Calu3 (cell line): Measurements from ENCODE around the gene LIN52. TPM values are rescaled to one million over a fixed set of nuclear protein-coding genes. Genes with fewer than 3 reads are reported as not detected.

Source experiments
- BruUV-seq: library from RNA; stranded (reverse); fragments of 400-500 nt; replicated peaks from 2 replicates; lab custom pipeline; 2021; lab: Mats Ljungman, UMichigan
- CTCF ChIA-PET: fragments of 300-600 bp; sonication (Branson Sonifier 250); formaldehyde crosslinking; loops from one replicate; lab custom pipeline; 2022; ENCODE audit warnings: antibody characterized with exemption; lab: Charles Lee
- DNase-seq: peaks from one replicate; pipeline ENCODE4 v3.0.0; 2022
- H3K27ac Mint-ChIP-seq: one replicate; pipeline ENCODE4 v1.8.0; 2022; ENCODE audit warnings: mixed read lengths; ENCODE audit not compliant: unreplicated experiment
- H3K27me3 Mint-ChIP-seq: one replicate; pipeline ENCODE4 v1.8.0; 2022; ENCODE audit warnings: mixed read lengths; ENCODE audit not compliant: unreplicated experiment
- H3K36me3 Mint-ChIP-seq: one replicate; pipeline ENCODE4 v1.8.0; 2022; ENCODE audit warnings: mild to moderate bottlenecking, moderate library complexity, mixed read lengths; ENCODE audit not compliant: insufficient read depth, unreplicated experiment
- H3K4me1 Mint-ChIP-seq: one replicate; pipeline ENCODE4 v1.8.0; 2022; ENCODE audit warnings: mild to moderate bottlenecking, low read depth, mixed read lengths; ENCODE audit not compliant: unreplicated experiment
- H3K4me3 Mint-ChIP-seq: one replicate; pipeline ENCODE4 v1.8.0; 2022; ENCODE audit warnings: mild to moderate bottlenecking, low read depth, moderate library complexity, mixed read lengths; ENCODE audit not compliant: unreplicated experiment
- H3K9me3 Mint-ChIP-seq: one replicate; pipeline ENCODE4 v1.8.0; 2022; ENCODE audit warnings: low read depth, mixed read lengths; ENCODE audit not compliant: unreplicated experiment
- intact Hi-C: fragments of 100-400 bp; cut with micrococcal nuclease; formaldehyde crosslinking; loops from one replicate; pipeline ENCODE4 v1.10.0; 2022; ENCODE audit not compliant: unreplicated experiment
- total RNA-seq: library from RNA; stranded (reverse); gene quantifications from 2 replicates; pipeline ENCODE4 v1.2.3, GENCODE V29; 2022
- TF ChIP-seq, protein P1 (sequence below): fragments of 200-600 bp; IDR thresholded peaks from one replicate; pipeline ENCODE4 v1.8.0; 2022; ENCODE audit warnings: antibody characterized with exemption; ENCODE audit not compliant: unreplicated experiment

Gene LIN52
- total RNA-seq, 1 experiment from 2014 or later = 11.2 TPM

DNA sequence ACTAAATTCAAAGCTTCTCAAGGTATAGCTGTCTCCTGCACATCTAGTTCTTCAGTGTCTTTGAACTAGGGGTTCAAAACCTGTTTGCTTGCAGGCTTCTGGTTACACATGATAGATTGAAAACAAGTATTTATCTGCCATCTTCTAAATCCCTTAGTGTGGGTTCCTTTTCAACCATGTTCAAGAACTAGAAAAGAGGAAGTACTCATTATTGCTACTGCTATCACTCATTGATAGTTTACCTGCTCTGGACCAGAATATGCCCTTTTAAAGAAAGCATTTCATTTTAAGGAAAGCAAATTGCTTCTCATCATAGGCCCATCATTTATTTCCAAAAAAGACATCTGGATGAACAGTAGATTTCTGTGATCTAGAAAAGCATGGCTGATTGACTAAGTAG is 117.4 kb downstream of the LIN52 start:
- no peak overlapping the region for H3K27ac Mint-ChIP-seq
- TF ChIP-seq, protein P1, sequence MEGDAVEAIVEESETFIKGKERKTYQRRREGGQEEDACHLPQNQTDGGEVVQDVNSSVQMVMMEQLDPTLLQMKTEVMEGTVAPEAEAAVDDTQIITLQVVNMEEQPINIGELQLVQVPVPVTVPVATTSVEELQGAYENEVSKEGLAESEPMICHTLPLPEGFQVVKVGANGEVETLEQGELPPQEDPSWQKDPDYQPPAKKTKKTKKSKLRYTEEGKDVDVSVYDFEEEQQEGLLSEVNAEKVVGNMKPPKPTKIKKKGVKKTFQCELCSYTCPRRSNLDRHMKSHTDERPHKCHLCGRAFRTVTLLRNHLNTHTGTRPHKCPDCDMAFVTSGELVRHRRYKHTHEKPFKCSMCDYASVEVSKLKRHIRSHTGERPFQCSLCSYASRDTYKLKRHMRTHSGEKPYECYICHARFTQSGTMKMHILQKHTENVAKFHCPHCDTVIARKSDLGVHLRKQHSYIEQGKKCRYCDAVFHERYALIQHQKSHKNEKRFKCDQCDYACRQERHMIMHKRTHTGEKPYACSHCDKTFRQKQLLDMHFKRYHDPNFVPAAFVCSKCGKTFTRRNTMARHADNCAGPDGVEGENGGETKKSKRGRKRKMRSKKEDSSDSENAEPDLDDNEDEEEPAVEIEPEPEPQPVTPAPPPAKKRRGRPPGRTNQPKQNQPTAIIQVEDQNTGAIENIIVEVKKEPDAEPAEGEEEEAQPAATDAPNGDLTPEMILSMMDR = no peak
- no TSS peak for BruUV-seq
- no peak overlapping the region for H3K4me3 Mint-ChIP-seq
- H3K4me1 Mint-ChIP-seq = no peaks in the 10 kb centered on the region
- CTCF ChIA-PET = no interaction called here
- no peaks in the 10 kb centered on the region for H3K36me3 Mint-ChIP-seq
- DNase-seq = no peak
- intact Hi-C loops = loop anchor here (10.0 kb wide), 1 partner anchor 87 kb away; no protein-coding TSS in a partner anchor
- no peaks in the 10 kb centered on the region for H3K9me3 Mint-ChIP-seq
- no peaks in the 10 kb centered on the region for H3K27me3 Mint-ChIP-seq

DNA sequence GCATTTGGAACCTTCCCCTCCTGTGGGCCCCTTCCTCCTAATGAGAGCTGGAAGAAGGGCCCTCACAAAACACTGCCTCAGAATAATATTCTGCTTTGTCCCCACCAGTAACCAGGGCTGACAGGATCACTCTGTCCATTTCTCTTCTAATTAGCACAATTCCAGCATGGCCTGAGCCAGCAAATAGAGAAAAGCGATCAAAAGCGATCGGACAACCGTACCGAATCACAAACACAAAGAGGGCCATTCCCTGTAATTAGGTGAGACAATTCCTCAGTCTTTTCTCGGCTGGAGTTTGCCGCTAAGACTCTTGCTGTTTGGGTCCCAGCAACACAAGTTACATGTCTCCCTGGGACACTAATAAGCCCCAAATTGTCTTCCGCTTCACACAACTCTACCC is 118.9 kb downstream of the LIN52 start:
- no peak for DNase-seq
- CTCF ChIA-PET = no interaction called here
- Mint-ChIP-seq H3K36me3 (no peaks in the 10 kb centered on the region), H3K9me3 (no peaks in the 10 kb centered on the region), H3K4me3 (no peak overlapping the region), H3K4me1 (no peaks in the 10 kb centered on the region), H3K27me3 (peaks cover 14% of the 10 kb centered on the region), H3K27ac (no peak overlapping the region)
- BruUV-seq = no TSS peak
- TF ChIP-seq, protein P1 = no peak
- intact Hi-C loops = loop anchor here (10.0 kb wide), 1 partner anchor 89 kb away; no protein-coding TSS in a partner anchor

DNA sequence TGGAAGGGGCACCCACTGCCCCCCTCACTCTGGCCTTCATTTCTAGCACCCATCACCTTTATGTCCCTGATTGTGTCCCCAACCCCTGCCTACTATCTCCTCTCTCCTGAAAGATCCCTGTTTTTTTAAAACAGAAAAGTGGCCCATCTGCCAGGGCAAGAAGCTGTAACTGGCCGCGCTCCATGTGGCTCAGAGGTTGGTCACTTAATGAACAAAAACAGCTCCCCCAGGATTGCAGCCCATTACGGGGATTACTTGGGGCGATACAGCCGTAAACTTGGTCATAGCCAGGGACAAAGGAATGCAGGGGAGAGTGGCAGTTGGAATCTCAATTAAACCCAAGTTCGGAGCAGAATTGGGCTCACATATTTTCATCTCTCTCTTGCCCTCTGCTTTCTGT is 119.7 kb downstream of the LIN52 start:
- peaks cover 22% of the 10 kb centered on the region for H3K27me3 Mint-ChIP-seq
- no TSS peak for BruUV-seq
- H3K9me3 Mint-ChIP-seq = no peaks in the 10 kb centered on the region
- no peak overlapping the region for H3K27ac Mint-ChIP-seq
- no peaks in the 10 kb centered on the region for H3K4me1 Mint-ChIP-seq
- intact Hi-C loops = loop anchor here (10.0 kb wide), 1 partner anchor 90 kb away; no protein-coding TSS in a partner anchor
- DNase-seq = no peak
- no peaks in the 10 kb centered on the region for H3K36me3 Mint-ChIP-seq
- CTCF ChIA-PET = no interaction called here
- H3K4me3 Mint-ChIP-seq = no peak overlapping the region
- TF ChIP-seq, protein P1 = no peak

DNA sequence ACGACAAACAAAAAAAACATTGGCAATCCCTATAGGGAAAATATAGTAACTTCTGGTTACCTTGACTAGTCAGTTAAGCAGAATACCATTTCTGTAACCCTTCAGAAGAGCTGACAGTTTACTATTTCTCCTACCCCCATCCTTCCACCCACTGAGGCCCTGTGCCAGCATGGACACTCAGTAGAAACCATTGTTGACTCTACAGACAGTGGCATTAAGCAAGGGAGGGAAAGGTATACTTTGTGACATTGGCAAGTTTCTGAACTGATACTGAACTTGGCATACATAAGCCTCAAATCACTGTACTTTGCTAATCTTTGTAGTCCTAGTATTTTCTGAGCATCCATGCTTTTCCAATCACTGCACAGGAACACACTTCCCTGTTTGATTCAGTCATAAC is 121.1 kb downstream of the LIN52 start:
- Mint-ChIP-seq H3K4me3 (no peak overlapping the region), H3K36me3 (no peaks in the 10 kb centered on the region)
- no TSS peak for BruUV-seq

More for the DNA sequence above, 121.1 kb downstream of the LIN52 start:
- Mint-ChIP-seq H3K4me1 (no peaks in the 10 kb centered on the region), H3K9me3 (no peaks in the 10 kb centered on the region), H3K27me3 (peaks cover 23% of the 10 kb centered on the region), H3K27ac (no peak overlapping the region)
- CTCF ChIA-PET = no interaction called here
- no peak for DNase-seq
- TF ChIP-seq, protein P1 = no peak
- intact Hi-C loops = loop anchor here (10.0 kb wide), 1 partner anchor 91 kb away; no protein-coding TSS in a partner anchor
